Measurements from ENCODE around the gene MAL.

The MAL gene

DNA sequence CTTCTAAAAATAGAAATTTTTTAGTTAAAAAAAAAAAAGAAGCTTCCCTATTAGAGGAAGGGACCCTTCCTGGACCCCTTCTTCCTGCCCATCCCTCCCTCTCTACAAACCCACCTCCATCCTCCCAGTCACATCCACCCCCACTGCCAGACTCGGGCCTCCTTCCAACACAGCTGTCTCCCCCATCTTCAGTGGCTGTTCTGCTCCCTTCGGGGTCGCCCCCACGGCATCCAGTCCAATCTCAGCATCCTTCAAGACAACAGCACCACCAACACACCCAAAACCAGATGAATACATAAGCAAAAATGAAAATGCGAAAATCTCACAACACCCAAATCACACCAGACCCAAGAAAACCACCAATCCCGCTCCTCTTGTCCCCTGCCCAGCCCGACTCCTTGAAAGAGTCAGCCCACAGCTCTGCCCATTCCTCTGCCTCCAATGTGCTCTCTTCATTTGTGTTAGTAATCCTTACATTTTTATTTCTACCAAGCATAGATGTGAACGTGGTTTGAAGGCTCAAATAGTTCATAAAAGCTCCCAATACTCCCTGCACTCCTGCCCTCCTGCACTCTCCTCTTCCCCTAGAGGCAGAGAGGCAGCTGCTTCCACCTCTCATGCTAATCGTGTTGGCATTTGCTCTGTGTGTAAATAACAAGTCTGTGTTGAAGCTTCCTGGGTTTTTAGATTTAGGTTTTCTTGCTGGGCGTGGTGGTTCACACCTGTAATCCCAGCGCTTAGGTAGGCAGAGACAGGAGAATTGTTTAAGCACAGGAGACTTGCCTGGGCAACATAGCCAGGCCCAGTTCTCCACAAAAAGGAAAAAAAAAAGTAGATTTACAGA lies 37.0 kb downstream of the MAL start:
- peak; percentile 71 for FAIRE-seq
- no peak for DNase-seq (ENCODE audit: insufficient read length)
- no peak for TF ChIP-seq POLR2A (IDR thresholded peaks at IDR 0.05; ENCODE audit: low read depth, low read length)
- TF ChIP-seq POLR2AphosphoS5 (IDR thresholded peaks at IDR 0.05; ENCODE audit: low read depth, low read length): no peak
- TF ChIP-seq TAF1 (IDR thresholded peaks at IDR 0.05; ENCODE audit: borderline replicate concordance, low read depth, low read length): no peak

- TF ChIP-seq TAF1 (IDR thresholded peaks at IDR 0.05; ENCODE audit: borderline replicate concordance, low read depth, low read length) (no peak), POLR2AphosphoS5 (IDR thresholded peaks at IDR 0.05; ENCODE audit: low read depth, low read length) (no peak), POLR2A (IDR thresholded peaks at IDR 0.05; ENCODE audit: low read depth, low read length) (no peak)
- FAIRE-seq: no peak
- no peak for DNase-seq (ENCODE audit: insufficient read length)
Measured at GRCh38 chr2:95063086-95063958, 37.8 kb downstream of the MAL start.

DNA sequence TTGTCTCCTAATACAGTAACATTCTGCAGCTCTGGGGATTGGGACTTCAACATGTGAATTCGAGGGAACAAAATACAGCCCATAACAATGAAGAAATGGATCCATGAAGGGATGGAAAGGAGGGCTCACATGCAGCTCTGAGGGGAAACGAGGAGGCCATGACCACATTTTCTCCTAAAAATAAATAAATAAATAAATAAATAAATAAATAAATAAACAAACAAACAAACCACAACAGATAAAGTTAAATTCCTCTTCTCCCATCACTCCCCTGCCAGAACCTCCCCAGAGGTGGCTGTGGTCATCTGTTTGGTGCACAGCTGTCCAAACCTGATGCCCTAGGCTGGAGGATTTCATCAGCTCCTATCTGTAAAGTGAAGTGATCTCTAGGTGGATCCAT lies 42.7 kb downstream of the MAL start:
- TF ChIP-seq TAF1 (IDR thresholded peaks at IDR 0.05; ENCODE audit: borderline replicate concordance, low read depth, low read length) (no peak), POLR2A (IDR thresholded peaks at IDR 0.05; ENCODE audit: low read depth, low read length) (no peak), POLR2AphosphoS5 (IDR thresholded peaks at IDR 0.05; ENCODE audit: low read depth, low read length) (no peak)
- FAIRE-seq (no peak), DNase-seq (ENCODE audit: insufficient read length) (no peak)

GRCh38 chr2:95069465-95069864 lies 44.0 kb downstream of the MAL start:
- TF ChIP-seq POLR2A (IDR thresholded peaks at IDR 0.05; ENCODE audit: low read depth, low read length) (no peak), POLR2AphosphoS5 (IDR thresholded peaks at IDR 0.05; ENCODE audit: low read depth, low read length) (no peak), TAF1 (IDR thresholded peaks at IDR 0.05; ENCODE audit: borderline replicate concordance, low read depth, low read length) (no peak)
- DNase-seq (ENCODE audit: insufficient read length) (no peak), FAIRE-seq (no peak)

DNA sequence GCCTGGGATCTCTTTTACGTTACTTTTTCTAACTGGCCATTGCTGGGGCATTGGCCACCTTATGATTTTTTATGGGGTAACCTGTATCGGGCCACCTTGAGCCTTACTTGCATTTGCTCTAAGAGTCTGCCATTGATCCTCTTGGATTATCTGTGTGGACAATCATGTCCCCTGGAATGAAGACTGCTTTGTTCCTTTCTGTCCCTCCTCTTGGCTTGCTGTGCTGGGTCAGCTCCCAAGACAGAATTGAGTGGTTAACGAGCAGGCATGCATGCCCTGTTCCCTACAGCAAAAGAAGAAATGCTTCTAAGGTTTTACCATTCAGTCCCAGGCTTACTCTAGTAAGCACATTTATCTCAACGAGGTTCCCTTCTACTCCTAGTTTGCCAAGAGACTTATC lies 46.3 kb downstream of the MAL start:
- TF ChIP-seq TAF1 (IDR thresholded peaks at IDR 0.05; ENCODE audit: borderline replicate concordance, low read depth, low read length) (no peak), POLR2A (IDR thresholded peaks at IDR 0.05; ENCODE audit: low read depth, low read length) (no peak), POLR2AphosphoS5 (IDR thresholded peaks at IDR 0.05; ENCODE audit: low read depth, low read length) (no peak)
- DNase-seq (ENCODE audit: insufficient read length) (no peak), FAIRE-seq (no peak)

DNA sequence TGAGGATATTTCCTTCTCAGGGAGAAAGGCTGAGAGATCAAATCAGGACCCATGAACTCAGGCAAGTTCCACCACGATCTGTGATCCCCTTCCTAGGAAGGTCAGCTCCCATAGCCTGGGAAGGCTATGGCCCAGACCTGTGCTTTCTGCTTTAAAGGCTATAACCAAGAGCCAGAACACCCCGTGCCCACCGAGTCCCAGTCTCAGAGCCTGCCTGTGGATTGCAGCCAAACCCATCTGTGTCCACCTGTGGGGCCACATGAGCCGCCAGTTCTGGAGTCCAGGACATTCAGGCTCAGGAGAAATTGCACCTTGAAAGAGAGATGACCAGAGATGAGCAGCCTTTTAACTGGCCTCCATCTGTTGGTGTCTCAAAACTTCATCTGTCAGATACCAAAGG lies 46.9 kb downstream of the MAL start:
- TF ChIP-seq POLR2AphosphoS5 (IDR thresholded peaks at IDR 0.05; ENCODE audit: low read depth, low read length): no peak
- no peak for FAIRE-seq
- DNase-seq (ENCODE audit: insufficient read length): no peak

DNA sequence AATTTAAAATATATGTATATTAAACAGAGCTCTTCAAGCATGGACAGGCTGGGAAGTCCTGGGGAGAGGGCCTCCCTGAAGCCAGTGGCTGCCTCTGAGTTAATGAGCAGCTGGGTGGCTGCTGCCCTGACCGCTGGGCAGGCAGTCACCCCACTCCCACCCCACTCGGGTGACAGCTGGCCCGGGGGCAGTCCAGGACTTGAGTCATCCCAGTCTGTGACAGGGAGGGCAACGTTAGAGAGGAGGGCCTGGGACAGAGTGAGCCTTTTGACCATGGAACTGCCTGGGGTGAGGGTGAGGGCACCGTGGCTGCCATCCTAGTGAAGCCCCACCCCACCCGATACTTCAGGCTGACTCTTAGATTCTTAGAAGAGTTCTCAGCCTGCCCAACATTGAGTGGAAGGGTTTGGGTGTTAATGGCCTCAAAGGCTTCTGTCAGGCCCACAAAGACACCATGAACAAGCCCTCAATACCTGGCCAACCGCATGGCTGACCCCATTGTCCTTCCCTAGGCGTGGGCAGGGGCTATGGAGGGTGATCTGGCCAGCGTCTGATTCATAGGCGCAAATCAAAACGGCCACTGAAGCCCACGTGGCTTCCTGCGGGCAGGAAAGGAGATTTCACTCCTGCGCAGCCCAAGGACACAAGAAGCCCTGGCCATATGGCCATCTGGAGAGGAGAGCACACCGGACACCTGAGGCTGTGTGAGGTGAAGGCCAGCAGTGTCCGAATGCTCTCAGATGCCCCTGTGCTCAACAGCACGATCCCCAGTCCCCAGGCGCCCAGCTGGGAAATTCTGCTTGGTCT lies 48.6 kb downstream of the MAL start:
- FAIRE-seq (no peak), DNase-seq (ENCODE audit: insufficient read length) (no peak)
- TF ChIP-seq TAF1 (IDR thresholded peaks at IDR 0.05; ENCODE audit: borderline replicate concordance, low read depth, low read length): no peak
- no peak for TF ChIP-seq POLR2AphosphoS5 (IDR thresholded peaks at IDR 0.05; ENCODE audit: low read depth, low read length)
- TF ChIP-seq POLR2A (IDR thresholded peaks at IDR 0.05; ENCODE audit: low read depth, low read length): no peak

DNA sequence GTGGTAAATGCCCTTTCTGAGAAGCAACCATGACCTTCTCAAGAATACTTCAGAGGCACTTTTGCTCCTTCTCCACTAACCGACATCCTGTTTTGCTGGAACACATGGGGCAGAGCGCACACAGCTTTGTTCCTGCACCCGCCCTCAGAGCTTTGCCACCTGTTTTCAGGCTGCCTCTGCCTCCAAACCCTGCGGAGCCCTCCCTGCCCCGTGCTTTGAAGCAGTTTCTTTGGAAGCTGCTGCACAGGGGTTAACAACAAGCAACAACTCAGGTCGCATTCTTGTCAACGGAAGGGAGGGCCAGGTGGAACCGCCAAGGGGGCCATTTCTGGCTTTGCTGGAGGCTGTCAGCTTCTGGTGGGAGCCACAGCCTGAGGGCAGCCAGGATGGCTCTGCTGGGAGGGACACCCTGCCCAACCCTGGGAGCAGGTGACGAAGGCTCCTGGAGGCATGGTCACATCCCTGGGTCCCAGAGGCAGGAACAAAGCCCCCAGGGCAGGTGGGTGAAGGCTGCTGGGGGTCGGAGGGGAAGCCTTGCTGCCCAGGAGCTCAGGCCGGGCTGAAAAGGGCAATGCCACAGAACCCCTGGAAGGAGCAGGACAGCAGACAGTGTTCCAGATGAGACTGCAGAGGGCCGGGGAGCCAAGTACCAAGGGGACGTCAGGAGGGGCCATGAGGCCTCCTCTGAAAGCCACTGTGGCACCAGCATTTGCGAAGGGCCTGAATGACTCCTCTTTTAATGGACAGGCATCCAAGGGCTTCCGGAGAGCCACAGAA lies 49.3 kb downstream of the MAL start:
- TF ChIP-seq POLR2A (IDR thresholded peaks at IDR 0.05; ENCODE audit: low read depth, low read length): no peak
- TF ChIP-seq POLR2AphosphoS5 (IDR thresholded peaks at IDR 0.05; ENCODE audit: low read depth, low read length): no peak
- TF ChIP-seq TAF1 (IDR thresholded peaks at IDR 0.05; ENCODE audit: borderline replicate concordance, low read depth, low read length): no peak
- FAIRE-seq: no peak
- DNase-seq (ENCODE audit: insufficient read length): no peak

DNA sequence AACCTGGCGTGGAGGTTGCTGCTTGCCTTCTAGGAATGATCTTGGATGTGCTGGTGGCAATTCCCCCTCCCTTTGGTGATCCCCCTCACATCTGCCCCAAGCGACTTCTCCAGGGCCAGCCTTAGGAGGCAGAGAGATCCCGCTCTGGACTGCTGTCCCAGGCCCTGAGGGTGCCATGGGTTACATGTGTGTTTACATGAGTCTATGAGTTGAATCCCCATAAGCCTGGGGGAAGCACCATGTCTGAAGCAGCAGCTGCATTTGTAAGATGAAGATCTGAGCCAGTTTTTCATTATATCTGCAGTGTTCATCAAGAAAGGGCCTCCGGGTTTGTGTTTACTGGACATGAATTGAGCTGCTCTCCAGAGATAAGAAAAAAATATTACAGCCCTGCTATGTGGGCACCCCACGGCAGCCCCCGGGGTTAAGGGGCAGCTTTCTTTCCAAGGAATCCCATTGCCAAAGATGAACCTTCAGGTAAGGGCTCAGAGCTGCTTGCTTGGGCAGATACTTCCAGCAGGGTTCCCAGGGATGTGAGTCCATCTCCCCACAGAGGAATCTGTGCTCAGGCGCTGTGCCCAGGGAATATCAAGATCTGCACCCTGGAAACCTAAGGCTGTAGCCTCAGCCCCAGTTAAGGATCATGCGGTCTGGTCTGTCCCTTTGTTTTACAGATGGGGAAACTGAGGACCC lies 50.1 kb downstream of the MAL start:
- TF ChIP-seq TAF1 (IDR thresholded peaks at IDR 0.05; ENCODE audit: borderline replicate concordance, low read depth, low read length) (no peak), POLR2A (IDR thresholded peaks at IDR 0.05; ENCODE audit: low read depth, low read length) (no peak), POLR2AphosphoS5 (IDR thresholded peaks at IDR 0.05; ENCODE audit: low read depth, low read length) (no peak)
- FAIRE-seq (no peak), DNase-seq (ENCODE audit: insufficient read length) (no peak)

All from GM12892 (cell line).